Loucy (cell line): ENCODE data around the gene SGK2.

Experiments used
- H2AFZ ChIP-seq: fragments of 200-600 bp; sonication (generic); 2 replicates; pipeline ENCODE4 v1.6.0; 2016; ENCODE audit warnings: antibody characterized with exemption, mild to moderate bottlenecking, low read length, moderate library complexity
- H3F3A ChIP-seq: fragments of 200-600 bp; 2 replicates; pipeline ENCODE4 v1.6.0; 2016; ENCODE audit warnings: antibody characterized with exemption, low read depth, mild to moderate bottlenecking
- H3K27me3 ChIP-seq: fragments of 200-600 bp; sonication (generic); 2 replicates; pipeline ENCODE4 v1.6.1; 2014; ENCODE audit warnings: low read length, mild to moderate bottlenecking; ENCODE audit not compliant: insufficient read depth, poor library complexity, severe bottlenecking
- H3K36me3 ChIP-seq: fragments of 200-600 bp; sonication (generic); 2 replicates; pipeline ENCODE4 v1.6.1; 2016; ENCODE audit warnings: low read length; ENCODE audit not compliant: insufficient read depth
- H3K4me1 ChIP-seq: fragments of 200-600 bp; sonication (generic); 2 replicates; pipeline ENCODE4 v1.5.1; 2014; ENCODE audit warnings: low read length, mild to moderate bottlenecking; ENCODE audit not compliant: insufficient read depth, poor library complexity, severe bottlenecking
- H3K4me2 ChIP-seq: fragments of 200-600 bp; sonication (generic); 2 replicates; pipeline ENCODE4 v1.6.0; 2014; ENCODE audit warnings: antibody characterized with exemption, low read length, low read depth, mild to moderate bottlenecking; ENCODE audit not compliant: poor library complexity, severe bottlenecking
- H3K4me3 ChIP-seq: fragments of 200-600 bp; sonication (generic); 2 replicates; pipeline ENCODE4 v1.5.1; 2014; ENCODE audit warnings: low read length, mild to moderate bottlenecking, mixed read lengths; ENCODE audit not compliant: poor library complexity, severe bottlenecking
- H3K79me2 ChIP-seq: fragments of 200-600 bp; sonication (generic); 2 replicates; pipeline ENCODE4 v1.6.1; 2014; ENCODE audit warnings: low read length; ENCODE audit not compliant: insufficient read depth
- H3K9ac ChIP-seq: fragments of 200-600 bp; sonication (generic); 2 replicates; pipeline ENCODE4 v1.6.0; 2014; ENCODE audit warnings: mild to moderate bottlenecking, low read depth, low read length, moderate library complexity; ENCODE audit not compliant: poor library complexity, severe bottlenecking
- H3K9me2 ChIP-seq: fragments of 200-600 bp; sonication (generic); replicated peaks from 2 replicates; pipeline ENCODE4 v1.6.1; 2016; ENCODE audit warnings: low read depth, low read length, mixed read lengths
- H3K9me3 ChIP-seq: fragments of 200-600 bp; sonication (generic); 2 replicates; pipeline ENCODE4 v1.6.1; 2014; ENCODE audit warnings: mild to moderate bottlenecking, antibody characterized with exemption, low read length, low read depth; ENCODE audit not compliant: insufficient read depth
- H4K20me1 ChIP-seq: fragments of 200-600 bp; sonication (generic); 2 replicates; pipeline ENCODE4 v1.6.0; 2014; ENCODE audit warnings: antibody characterized with exemption, low read length, mild to moderate bottlenecking; ENCODE audit not compliant: insufficient read depth, poor library complexity, severe bottlenecking
- CTCF ChIP-seq: fragments of 200-600 bp; sonication (generic); conservative IDR thresholded peaks from 2 replicates; pipeline ENCODE4 v1.5.1; 2014; ENCODE audit warnings: mild to moderate bottlenecking, antibody characterized with exemption, low read length
- EZH2phosphoT487 ChIP-seq: fragments of 200-600 bp; IDR thresholded peaks from 2 replicates; pipeline ENCODE4 v1.6.1; 2018; ENCODE audit warnings: antibody characterized with exemption, mild to moderate bottlenecking, moderate library complexity, borderline replicate concordance

SGK2 gene

GRCh38 chr20:43528258-43528875 lies 30.5 kb upstream of the SGK2 start:
- no peaks in the 10 kb centered on the region for H3K36me3 ChIP-seq

GRCh38 chr20:43529051-43529450 lies 29.8 kb upstream of the SGK2 start:
- Histone ChIP-seq H3K4me3 (no peak overlapping the region), H3K27me3 (no peaks in the 10 kb centered on the region), H3K9me2 (no peaks in the 10 kb centered on the region), H3K4me1 (no peaks in the 10 kb centered on the region), H2AFZ (no peak overlapping the region), H3K79me2 (no peaks in the 10 kb centered on the region), H3K9me3 (no peaks in the 10 kb centered on the region), H3K4me2 (no peak overlapping the region), H4K20me1 (no peaks in the 10 kb centered on the region), H3F3A (no peaks in the 10 kb centered on the region), H3K9ac (no peak overlapping the region), H3K36me3 (no peaks in the 10 kb centered on the region)
- no peak for TF ChIP-seq CTCF
- no peak for TF ChIP-seq EZH2phosphoT487

More at GRCh38 chr20:43528258-43528875, 30.5 kb upstream of the SGK2 start:
- no peaks in the 10 kb centered on the region for H3K4me1 ChIP-seq
- no peak for TF ChIP-seq CTCF
- TF ChIP-seq EZH2phosphoT487: no peak
- no peak overlapping the region for H3K4me2 ChIP-seq
- H3K4me3 ChIP-seq: no peak overlapping the region
- no peaks in the 10 kb centered on the region for H3K27me3 ChIP-seq
- H3K79me2 ChIP-seq: no peaks in the 10 kb centered on the region
- H3K9ac ChIP-seq: no peak overlapping the region
- no peak overlapping the region for H2AFZ ChIP-seq
- H3K9me2 ChIP-seq: no peaks in the 10 kb centered on the region
- H3F3A ChIP-seq: no peaks in the 10 kb centered on the region
- no peaks in the 10 kb centered on the region for H4K20me1 ChIP-seq
- no peaks in the 10 kb centered on the region for H3K9me3 ChIP-seq

- H3K4me1 ChIP-seq: no peaks in the 10 kb centered on the region
- no peaks in the 10 kb centered on the region for H3K36me3 ChIP-seq
- H2AFZ ChIP-seq: no peak overlapping the region
- no peaks in the 10 kb centered on the region for H3K27me3 ChIP-seq
- H4K20me1 ChIP-seq: no peaks in the 10 kb centered on the region
- H3K9me3 ChIP-seq: no peaks in the 10 kb centered on the region
- no peak overlapping the region for H3K4me2 ChIP-seq
- H3K4me3 ChIP-seq: no peak overlapping the region
- no peaks in the 10 kb centered on the region for H3F3A ChIP-seq
- H3K9ac ChIP-seq: no peak overlapping the region
- no peak for TF ChIP-seq EZH2phosphoT487
- TF ChIP-seq CTCF: no peak
- H3K9me2 ChIP-seq: no peaks in the 10 kb centered on the region
- no peaks in the 10 kb centered on the region for H3K79me2 ChIP-seq
Observed at GRCh38 chr20:43529457-43530153, 29.2 kb upstream of the SGK2 start.
